CD4-positive, alpha-beta T cell treated with Interleukin-12 subunit alpha and Interleukin-12 subunit beta, for 1 hour (primary cell): ENCODE data around the gene SOX12.
"Not testable (repeated sequence)": the region's sequence is repeated elsewhere in the genome, so short reads cannot be mapped to it uniquely, and the experiment has no call there.

Experiments
- DNase-seq: peaks from one replicate; pipeline ENCODE4 v3.0.0-alpha.2; 2020

SOX12 gene

GRCh38 chr20:364905-365794 lies 39.8 kb downstream of the SOX12 start:
- no peak for DNase-seq

DNA sequence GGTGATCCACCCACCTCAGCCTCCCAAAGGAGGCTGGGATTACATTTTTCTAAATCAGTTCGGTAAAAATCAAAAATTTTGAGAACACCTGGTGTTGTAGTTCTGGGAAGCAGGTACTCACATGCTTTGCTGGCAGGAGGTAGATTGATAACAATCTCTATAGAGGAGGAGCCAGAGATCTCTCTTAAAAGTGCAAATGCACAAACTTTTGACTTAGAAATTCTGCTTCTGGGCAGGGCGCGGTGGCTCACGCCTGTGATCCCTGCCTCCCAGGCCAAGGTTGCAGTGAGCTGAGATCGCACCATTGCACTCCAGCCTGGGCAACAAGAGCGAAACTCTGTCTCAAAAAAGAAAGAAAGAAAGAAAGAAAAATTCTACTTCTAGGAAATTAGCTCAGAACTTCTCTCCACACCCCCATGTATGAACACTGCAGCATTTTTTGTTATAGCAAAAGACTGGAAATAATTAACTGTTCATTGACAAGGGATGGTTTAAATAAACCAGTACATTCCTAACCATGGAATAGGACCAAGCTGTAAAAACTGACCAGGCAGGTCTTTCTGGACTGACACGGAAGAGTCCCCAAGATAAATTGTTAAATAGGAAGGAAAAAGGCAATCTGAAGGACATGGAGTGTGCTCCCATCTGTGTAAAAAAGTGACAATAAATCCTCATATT lies 40.8 kb downstream of the SOX12 start:
- DNase-seq: no peak

DNA sequence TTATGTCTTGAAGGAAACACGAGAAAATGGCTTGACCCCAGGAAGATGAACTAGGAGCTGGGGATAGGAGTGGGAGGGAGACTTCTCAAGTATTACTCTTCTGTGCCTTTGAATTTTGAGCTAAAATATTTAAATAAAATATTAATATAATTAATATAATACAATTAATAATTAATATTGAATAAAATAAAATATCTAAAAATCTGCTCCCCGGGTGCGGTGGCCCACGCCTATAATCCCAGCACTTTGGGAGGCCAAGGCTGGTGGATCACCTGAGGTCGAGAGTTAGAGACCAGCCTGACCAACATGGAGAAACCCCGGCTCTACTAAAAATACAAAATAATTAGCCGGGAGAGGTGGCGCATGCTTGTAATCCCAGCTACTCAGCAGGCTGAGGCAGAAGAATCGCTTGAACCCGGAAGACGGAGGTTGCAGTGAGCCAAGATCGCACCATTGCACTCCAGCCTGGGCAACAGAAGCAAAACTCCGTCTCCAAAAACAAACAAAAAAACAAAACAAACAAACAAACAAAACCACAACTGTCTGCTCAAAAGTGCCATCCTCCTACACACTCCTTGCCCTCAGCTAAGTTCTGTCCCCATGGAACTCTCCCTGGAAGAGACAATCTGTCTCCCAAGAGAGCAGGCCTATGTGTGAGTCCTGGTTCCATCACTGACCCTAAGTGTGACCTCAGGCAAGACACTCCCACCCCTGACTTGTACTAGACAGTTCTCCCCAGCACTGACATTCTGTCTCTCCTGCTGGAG lies 41.5 kb downstream of the SOX12 start:
- no peak for DNase-seq

- no peak for DNase-seq
These were observed 42.1 kb downstream of the SOX12 start for GRCh38 chr20:367486-367887.

- DNase-seq: no peak
These were observed 43.6 kb downstream of the SOX12 start for GRCh38 chr20:368915-369314.

GRCh38 chr20:370151-370600 lies 44.8 kb downstream of the SOX12 start:
- DNase-seq: no peak

DNA sequence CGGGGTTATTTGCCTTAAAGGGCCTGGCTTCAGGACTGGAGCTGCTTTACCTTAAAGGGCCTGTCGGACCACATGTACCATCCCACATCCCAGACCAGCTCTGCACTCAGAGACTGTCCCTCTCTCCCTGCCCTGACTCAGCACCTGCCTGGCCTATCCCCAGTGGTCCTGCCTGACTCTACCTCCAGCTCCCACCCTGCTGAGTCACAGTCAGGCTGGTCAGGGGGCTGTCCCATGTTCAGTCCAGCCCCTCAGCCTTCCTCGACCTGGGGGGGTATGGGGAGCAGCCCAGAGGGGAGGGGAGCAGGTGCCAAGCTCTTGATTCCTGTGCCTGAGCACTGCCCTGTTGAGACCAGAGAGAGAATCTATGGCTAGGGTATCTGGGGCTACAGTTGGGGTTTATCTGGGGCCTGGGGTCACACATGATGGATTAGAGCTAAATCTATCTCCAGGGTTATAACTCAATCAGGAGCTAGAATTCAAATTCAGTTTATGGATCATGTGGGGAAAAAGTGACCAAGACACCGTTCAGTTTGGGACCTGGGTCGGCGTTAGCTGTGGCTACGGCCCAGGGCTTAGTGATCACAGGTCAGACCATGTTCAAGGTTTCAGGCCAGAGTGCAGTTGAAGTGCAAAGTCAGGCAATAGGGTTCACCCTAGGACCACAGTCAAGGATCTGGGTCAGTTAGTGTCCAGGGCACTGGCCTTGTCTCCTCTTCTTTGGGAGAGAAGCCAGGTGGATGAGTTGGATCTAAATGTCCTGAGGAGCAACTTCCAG lies 45.8 kb downstream of the SOX12 start:
- no peak for DNase-seq

- no peak for DNase-seq
These were observed 46.6 kb downstream of the SOX12 start for GRCh38 chr20:371755-372542.

DNA sequence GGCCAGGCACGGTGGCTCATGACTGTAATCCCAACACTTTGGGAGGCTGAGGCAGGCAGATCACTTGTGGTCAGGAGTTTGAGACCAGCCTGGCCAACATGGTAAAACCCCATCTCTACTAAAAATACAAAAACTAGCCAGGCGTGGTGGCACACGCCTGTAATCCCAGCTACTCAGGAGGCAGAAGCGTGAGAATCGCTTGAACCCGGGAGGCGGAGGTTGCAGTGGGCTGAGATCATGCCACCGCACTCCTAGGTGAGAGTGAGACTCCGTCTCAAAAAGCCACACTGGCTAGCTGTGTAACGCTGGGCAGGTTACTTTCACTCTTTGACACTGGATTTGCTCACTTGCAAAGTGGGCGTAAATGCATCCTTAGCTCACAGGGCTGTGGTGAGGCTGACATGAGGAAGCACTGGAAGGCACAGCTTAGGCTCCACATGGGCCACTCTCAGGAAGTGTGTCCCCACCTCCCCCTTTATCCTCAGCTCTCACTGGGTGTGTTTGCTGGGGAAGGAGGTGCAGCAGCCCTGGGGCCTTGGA lies 47.3 kb downstream of the SOX12 start:
- DNase-seq: not testable (repeated sequence)

DNA sequence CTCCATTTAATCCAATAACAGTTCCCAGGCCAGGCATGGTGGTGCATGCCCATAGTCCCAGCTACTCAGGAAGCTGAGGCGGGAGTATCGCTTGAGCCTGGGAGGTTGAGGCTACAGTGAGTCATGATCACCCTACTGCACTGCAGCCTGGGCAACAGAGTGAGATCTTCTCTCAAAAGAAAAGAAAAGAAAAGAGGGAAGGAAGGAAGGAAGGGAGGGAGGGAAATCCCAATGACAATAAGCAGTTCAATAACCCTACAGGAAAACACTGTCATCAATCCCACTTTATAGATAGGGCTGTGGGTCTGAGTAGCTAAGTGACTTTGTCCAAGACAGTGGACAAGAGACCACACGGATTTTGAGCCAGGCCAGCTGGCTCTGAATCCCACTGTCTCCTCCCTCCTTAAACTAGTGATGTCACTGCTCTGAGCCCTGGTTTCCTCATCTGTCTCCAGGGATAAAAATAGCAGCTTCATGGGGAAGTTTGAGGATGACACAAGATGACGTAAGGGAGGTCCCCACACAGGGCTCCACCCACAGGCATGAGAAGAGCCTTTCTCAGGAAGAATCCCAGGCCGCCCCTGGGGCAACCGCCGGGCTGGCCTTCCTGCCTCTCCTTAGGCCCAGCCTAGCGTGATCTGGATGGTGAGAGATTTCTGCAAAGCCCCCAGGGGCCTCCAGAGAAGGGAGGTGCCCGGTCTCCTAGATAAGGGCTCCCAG lies 48.0 kb downstream of the SOX12 start:
- no peak for DNase-seq

DNA sequence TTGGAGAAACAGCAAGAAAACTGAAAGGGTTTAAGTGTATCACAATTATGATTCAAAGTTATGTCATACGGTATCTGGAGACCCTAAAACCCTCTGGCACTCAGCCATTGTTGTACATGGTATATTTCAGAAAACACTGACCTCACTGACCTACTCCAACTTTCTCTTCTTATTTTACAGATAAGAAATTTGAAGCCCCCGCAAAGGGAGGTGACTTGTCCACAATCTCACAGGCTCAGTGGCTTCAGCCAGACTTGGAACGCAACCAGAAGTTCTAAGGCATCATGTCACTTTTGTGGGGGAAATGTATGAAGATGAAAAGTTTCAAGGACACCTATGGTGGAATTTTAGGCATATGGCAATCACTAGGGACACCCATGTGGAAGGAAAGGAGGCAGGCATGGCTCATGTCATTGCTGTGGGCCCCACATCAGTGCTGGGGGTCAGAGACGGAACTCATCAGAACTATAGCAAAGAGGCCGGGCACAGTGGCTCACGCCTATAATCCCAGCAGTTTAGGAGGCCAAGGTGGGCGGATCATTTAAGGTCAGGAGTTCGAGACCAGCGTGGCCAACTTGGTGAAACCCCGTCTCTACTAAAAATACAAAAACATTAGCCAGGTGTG lies 50.0 kb downstream of the SOX12 start:
- DNase-seq: no peak

GRCh38 chr20:376089-376488 lies 50.7 kb downstream of the SOX12 start:
- DNase-seq: no peak

GRCh38 chr20:376750-377149 lies 51.4 kb downstream of the SOX12 start:
- no peak for DNase-seq

- DNase-seq: not testable (repeated sequence)
These were observed 52.2 kb downstream of the SOX12 start for GRCh38 chr20:377578-377977.

DNA sequence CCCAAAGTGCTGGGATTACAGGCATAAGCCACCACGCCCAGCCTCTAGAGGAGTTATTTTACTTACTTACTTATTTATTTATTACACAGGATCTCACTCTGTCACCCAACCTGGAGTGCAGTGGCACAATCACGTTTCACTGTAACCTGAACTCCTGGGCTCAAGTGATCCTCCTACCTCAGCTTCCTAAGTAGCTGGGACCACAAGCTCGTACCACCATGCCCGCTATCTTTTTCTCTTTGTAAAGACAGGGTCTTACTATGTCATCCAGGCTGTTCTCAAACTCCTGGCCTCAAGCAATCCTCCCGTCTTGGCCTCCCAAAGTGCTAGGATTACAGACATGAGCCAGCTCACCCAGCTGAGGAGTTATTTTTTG lies 53.6 kb downstream of the SOX12 start:
- no peak for DNase-seq
